ENCODE data around the gene FBXL4. TPM values are rescaled to one million over a fixed set of nuclear protein-coding genes. Genes with fewer than 3 reads are reported as not detected.

FBXL4 gene
- total RNA-seq, 4 donors from 2014 or later, result 14.7 to 18.4 (median 17.3) TPM

DNA sequence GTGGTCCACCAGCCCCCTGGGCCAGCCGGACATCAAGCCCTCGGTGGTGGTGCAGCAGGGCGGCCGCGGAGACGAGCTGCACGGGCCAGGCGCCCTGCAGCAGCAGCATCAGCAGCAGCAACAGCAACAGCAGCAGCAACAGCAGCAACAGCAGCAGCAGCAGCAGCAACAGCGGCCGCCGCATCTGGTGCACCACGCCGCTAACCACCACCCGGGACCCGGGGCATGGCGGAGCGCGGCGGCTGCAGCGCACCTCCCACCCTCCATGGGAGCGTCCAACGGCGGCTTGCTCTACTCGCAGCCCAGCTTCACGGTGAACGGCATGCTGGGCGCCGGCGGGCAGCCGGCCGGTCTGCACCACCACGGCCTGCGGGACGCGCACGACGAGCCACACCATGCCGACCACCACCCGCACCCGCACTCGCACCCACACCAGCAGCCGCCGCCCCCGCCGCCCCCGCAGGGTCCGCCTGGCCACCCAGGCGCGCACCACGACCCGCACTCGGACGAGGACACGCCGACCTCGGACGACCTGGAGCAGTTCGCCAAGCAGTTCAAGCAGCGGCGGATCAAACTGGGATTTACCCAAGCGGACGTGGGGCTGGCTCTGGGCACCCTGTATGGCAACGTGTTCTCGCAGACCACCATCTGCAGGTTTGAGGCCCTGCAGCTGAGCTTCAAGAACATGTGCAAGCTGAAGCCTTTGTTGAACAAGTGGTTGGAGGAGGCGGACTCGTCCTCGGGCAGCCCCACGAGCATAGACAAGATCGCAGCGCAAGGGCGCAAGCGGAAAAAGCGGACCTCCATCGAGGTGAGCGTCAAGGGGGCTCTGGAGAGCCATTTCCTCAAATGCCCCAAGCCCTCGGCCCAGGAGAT, 112.4 kb downstream of the FBXL4 start:
- WGBS, 2 donors, result 2 to 3% methylated on average over 30 to 59 of the region's 76 CpGs
- DNase-seq (ENCODE audit: low spot score in 2 of 2), result no peak
- intact Hi-C loops (cut with DNase I; ENCODE audit: low total_unique reads), result no loop called here
- no peak overlapping the region for H3K4me3 ChIP-seq (ENCODE audit: low read depth, poor library complexity, severe bottlenecking)
- no peak for TF ChIP-seq POLR2A (IDR thresholded peaks at IDR 0.05)
- TF ChIP-seq, protein P1, sequence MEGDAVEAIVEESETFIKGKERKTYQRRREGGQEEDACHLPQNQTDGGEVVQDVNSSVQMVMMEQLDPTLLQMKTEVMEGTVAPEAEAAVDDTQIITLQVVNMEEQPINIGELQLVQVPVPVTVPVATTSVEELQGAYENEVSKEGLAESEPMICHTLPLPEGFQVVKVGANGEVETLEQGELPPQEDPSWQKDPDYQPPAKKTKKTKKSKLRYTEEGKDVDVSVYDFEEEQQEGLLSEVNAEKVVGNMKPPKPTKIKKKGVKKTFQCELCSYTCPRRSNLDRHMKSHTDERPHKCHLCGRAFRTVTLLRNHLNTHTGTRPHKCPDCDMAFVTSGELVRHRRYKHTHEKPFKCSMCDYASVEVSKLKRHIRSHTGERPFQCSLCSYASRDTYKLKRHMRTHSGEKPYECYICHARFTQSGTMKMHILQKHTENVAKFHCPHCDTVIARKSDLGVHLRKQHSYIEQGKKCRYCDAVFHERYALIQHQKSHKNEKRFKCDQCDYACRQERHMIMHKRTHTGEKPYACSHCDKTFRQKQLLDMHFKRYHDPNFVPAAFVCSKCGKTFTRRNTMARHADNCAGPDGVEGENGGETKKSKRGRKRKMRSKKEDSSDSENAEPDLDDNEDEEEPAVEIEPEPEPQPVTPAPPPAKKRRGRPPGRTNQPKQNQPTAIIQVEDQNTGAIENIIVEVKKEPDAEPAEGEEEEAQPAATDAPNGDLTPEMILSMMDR (IDR thresholded peaks at IDR 0.05), result no peak

DNA sequence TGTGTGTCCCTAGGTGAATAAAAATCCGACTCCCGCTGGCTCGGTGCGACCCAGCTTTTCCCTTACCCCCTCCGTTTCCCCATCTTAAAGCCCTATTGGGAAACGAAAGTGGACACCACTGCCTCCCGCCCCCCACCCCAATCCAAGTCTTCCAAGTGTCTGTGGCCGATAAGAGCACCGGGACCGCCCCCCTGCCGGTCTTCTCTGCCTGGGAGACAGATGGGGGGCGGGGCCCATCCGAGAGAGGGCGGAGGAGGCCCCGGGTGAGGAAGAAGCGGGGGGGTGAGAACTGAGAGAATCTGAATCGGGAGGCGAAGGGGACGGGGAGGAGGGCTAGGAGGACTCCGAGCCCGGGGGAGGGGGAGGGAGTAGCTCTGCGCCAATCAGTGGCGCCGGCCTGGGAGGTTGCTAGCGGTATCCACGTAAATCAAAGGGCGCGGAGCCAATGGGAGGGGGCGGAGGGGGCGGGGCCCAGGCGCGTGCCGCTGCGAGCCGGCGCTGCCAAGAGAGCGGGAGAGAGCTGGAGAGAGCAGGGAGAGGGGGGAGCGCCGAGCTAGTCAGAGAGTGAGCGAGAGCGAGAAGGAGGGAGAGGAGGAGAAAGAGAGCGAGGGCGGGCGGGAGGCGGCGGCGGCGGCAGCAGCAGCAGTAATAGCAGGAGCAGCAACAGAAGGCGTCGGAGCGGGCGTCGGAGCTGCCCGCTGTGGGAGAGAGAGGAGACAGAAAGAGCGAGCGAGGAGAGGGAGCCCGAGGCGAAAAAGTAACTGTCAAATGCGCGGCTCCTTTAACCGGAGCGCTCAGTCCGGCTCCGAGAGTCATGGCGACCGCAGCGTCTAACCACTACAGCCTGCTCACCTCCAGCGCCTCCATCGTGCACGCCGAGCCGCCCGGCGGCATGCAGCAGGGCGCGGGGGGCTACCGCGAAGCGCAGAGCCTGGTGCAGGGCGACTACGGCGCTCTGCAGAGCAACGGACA, 113.4 kb downstream of the FBXL4 start, which contains the start of gene POU3F2:
POU3F2 (plus strand) TSS at position 515 of the 972 bp plus-strand sequence; CDS start at position 815, 300 bp downstream.
- TF ChIP-seq POLR2A (IDR thresholded peaks at IDR 0.05), result no peak
- TF ChIP-seq, protein P1 (IDR thresholded peaks at IDR 0.05), result no peak
- peak within 1 kb of the TSS; percentile 31 for H3K4me3 ChIP-seq (ENCODE audit: low read depth, poor library complexity, severe bottlenecking)
- peak in 1 of 2 donors; percentile 89 for DNase-seq (ENCODE audit: low spot score in 2 of 2)
- intact Hi-C loops (cut with DNase I; ENCODE audit: low total_unique reads), result no loop called here
- 0 to 1% methylated on average over 75 to 81 of the region's 83 CpGs for WGBS, 2 donors

DNA sequence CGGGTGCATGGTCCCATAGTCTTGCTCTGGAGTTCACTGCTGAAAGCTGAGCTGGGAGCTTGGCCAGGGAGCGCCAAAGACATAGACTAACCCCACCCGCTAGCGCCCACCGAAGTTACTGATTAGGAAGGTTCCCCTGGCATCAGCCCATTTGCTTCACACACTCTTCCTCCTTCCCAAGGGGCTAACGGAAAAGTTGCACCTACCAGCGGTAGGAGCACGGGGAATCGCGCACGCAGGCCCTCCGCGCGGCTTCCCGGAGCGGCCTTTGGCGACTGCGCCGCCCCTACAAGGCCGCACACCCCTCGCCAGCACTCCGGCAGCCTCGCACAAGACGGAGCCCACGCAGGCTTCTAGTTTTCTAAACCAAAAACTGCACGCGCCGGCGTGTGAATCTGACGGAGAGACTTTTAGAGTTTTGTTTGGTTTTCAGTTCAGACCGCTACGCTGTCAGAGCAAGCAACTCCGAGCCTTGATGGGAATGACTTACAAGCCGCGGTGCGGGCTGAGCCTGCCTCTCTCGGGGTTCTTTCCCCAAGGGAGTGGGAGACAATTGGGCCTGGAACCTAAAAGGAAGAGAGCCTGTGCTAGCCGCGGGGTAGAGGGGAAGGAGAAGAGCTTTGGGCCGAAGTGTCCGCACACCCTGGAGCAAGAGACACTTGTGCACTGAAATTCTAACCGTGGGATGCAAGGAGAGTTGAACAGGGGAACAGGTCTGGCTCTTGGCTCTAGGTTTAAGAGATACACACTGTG, 114.3 kb downstream of the FBXL4 start:
- DNase-seq (ENCODE audit: low spot score in 2 of 2), result peak in 1 of 2 donors; percentile 86
- H3K4me3 ChIP-seq (ENCODE audit: low read depth, poor library complexity, severe bottlenecking), result peak overlapping the region; percentile 31
- no peak for TF ChIP-seq POLR2A (IDR thresholded peaks at IDR 0.05)
- TF ChIP-seq, protein P1 (IDR thresholded peaks at IDR 0.05), result no peak
- WGBS, 2 donors, result 0 to 1% methylated on average over 30 to 38 of the region's 42 CpGs
- intact Hi-C loops (cut with DNase I; ENCODE audit: low total_unique reads), result no loop called here

DNA sequence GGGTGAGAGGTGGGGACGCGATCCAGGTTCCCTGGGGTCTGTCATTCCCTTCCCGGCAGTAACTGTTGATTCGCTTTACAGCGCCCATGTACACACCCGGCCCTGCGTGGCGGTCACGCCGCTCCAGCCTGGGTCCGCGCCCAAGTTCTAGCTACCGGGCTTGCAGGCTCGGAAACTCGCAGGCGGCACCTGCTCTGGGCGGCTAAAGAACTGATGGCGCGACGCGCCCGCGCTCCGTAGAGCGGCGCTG, 114.8 kb downstream of the FBXL4 start:
- 1 to 2% methylated on average over 11 to 26 of the region's 26 CpGs for WGBS, 2 donors
- no peak for TF ChIP-seq POLR2A (IDR thresholded peaks at IDR 0.05)
- TF ChIP-seq, protein P1 (IDR thresholded peaks at IDR 0.05), result no peak
- peak overlapping the region; percentile 31 for H3K4me3 ChIP-seq (ENCODE audit: low read depth, poor library complexity, severe bottlenecking)
- no peak for DNase-seq (ENCODE audit: low spot score in 2 of 2)
- intact Hi-C loops (cut with DNase I; ENCODE audit: low total_unique reads), result no loop called here

DNA sequence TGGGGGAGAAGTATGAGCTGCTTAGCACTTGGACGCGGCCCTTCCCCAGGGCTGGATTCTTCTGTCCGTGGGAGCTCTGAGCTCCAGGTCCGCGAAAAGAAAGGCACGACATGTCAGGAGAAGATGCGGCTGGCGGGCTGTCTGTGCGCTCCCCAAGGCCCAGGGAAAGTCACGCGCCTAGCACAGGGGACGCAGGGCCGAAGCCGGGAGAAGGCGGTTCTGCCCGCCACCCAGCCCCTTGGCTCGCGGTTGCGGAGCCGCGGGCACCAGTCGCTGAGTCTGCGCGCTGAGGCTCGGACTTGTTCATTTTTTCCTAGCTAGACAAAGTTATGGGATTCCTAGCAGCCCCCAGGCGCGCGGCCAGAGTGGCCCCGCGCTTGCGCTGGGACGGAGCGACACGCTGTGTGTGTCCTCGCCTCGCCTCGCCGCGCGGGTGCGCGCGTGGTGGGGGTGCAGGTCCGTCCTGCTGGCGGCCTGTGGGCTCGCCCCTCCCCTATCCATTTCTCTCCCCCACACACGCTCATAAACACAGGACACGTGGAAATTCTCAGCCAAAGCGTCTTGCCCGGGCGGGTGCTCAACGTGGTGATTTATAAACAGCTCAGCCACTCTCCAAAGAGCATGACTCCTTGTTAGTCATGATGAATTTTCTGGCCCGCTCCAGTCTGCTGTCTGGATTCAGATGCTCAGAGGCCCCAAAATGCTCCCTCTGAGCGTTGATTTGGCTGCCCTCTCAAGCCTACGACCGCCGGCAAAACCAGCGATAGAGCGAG, 115.3 kb downstream of the FBXL4 start:
- DNase-seq (ENCODE audit: low spot score in 2 of 2), result no peak
- TF ChIP-seq, protein P1 (IDR thresholded peaks at IDR 0.05), result no peak
- no peak for TF ChIP-seq POLR2A (IDR thresholded peaks at IDR 0.05)
- H3K4me3 ChIP-seq (ENCODE audit: low read depth, poor library complexity, severe bottlenecking), result peak overlapping the region; percentile 31
- WGBS, 2 donors, result 1 to 2% methylated on average over 59 of the region's 59 CpGs
- intact Hi-C loops (cut with DNase I; ENCODE audit: low total_unique reads), result no loop called here

Measured in lower leg skin (tissue), 4 donors.